ENCODE measurements around the gene NOB1.

DNA sequence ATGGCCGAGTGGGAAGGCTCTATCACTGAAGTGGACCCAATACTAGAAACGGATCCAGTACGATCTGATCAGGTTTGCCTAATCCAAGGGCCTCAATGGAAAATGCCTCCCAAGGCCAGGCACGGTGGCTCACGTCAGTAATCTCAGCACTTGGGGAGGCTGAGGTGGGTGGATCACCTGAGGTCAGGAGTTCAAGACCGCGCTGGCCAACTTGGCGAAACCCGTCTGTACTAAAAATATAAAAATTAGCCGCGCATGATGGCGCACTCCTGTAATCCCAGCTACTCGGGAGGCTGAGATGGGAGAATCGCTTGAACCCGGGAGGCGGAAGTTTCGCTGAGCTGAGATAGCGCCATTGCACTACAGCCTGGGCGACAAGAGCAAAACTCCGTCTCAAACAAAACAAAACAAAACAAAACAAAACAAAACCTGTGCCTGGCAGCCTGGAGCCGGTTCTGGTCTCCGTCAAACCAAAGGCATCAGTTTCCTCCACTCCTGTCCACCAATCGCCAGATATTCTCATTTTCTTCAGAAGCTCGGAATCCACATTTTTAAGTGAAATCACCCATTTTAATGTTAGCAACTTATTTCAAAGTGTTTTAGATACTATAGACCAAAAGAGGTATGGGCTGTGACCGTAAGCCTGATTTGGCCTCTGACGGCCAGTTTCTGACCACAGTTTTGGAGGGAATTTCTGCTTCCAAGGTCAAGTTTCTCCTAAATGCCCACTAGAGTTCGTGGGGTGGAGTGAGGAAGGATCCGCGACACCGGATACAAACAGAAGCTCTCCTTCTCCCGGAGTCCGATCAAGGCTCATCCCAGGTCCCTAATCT is 29.0 kb downstream of the NOB1 start:
- TF ChIP-seq REST (IDR thresholded peaks at IDR 0.05; ENCODE audit: insufficient read depth in 1 of 2, low read depth in 2 of 2, low read length in 2 of 2) (no peak), SIN3A (IDR thresholded peaks at IDR 0.05; ENCODE audit: borderline replicate concordance, insufficient read depth, low read length) (no peak)
